Trophoblast cell (in vitro differentiated cells and primary cell): ENCODE data around the gene ZNF148.

Source experiments
- DNase-seq, 2 donors: peaks; one replicate each; pipeline ENCODE4 v3.0.0-alpha.2; 2016
- H2AFZ ChIP-seq: 2 replicates; pipeline ENCODE4 v1.6.1; 2013; ENCODE audit warnings: low read length, moderate library complexity, mild to moderate bottlenecking; ENCODE audit not compliant: insufficient read depth, poor library complexity
- H2AK5ac ChIP-seq: 2 replicates; pipeline ENCODE4 v1.6.1; 2013; ENCODE audit warnings: mild to moderate bottlenecking, low read length
- H2BK120ac ChIP-seq: 2 replicates; pipeline ENCODE4 v1.6.1; 2013; ENCODE audit warnings: low read length, mild to moderate bottlenecking, moderate library complexity; ENCODE audit not compliant: insufficient read depth, poor library complexity
- H2BK12ac ChIP-seq: 2 replicates; pipeline ENCODE4 v1.6.1; 2013; ENCODE audit warnings: mild to moderate bottlenecking, low read length, moderate library complexity
- H2BK5ac ChIP-seq: 2 replicates; pipeline ENCODE4 v1.6.1; 2013; ENCODE audit warnings: low read length, low read depth, moderate library complexity, mild to moderate bottlenecking; ENCODE audit not compliant: poor library complexity
- H3K14ac ChIP-seq: 2 replicates; pipeline ENCODE4 v1.6.1; 2013; ENCODE audit warnings: mild to moderate bottlenecking, low read length
- H3K18ac ChIP-seq: 2 replicates; pipeline ENCODE4 v1.6.1; 2013; ENCODE audit warnings: mild to moderate bottlenecking, low read length
- H3K23ac ChIP-seq: 2 replicates; pipeline ENCODE4 v1.6.1; 2013; ENCODE audit warnings: low read length
- H3K27ac ChIP-seq: 2 replicates; pipeline ENCODE4 v1.5.1; 2013; ENCODE audit warnings: low read depth, mild to moderate bottlenecking, inconsistent platforms, low read length, moderate library complexity
- H3K27me3 ChIP-seq: 2 replicates; pipeline ENCODE4 v1.6.1; 2013; ENCODE audit warnings: inconsistent platforms, mild to moderate bottlenecking, low read length, moderate library complexity; ENCODE audit not compliant: insufficient read depth
- H3K36me3 ChIP-seq, 2 experiments: 1 replicate in 1 of 2; 2 replicates in 1 of 2; pipeline ENCODE4 v1.6.1; 2013; ENCODE audit warnings: low read length in 2 of 2, mild to moderate bottlenecking in 2 of 2, moderate library complexity in 1 of 2; ENCODE audit not compliant: insufficient read depth in 2 of 2, control insufficient read depth in 1 of 2
- H3K4ac ChIP-seq: 2 replicates; pipeline ENCODE4 v1.6.1; 2013; ENCODE audit warnings: low read depth, mild to moderate bottlenecking, low read length, moderate library complexity
- H3K4me1 ChIP-seq, 2 experiments: 1 replicate in 1 of 2; 2 replicates in 1 of 2; pipeline ENCODE4 v1.6.1; 2013; ENCODE audit warnings: low read length in 2 of 2, mild to moderate bottlenecking in 2 of 2, moderate library complexity in 1 of 2; ENCODE audit not compliant: insufficient read depth in 2 of 2, control insufficient read depth in 1 of 2
- H3K4me2 ChIP-seq: 2 replicates; pipeline ENCODE4 v1.6.1; 2013; ENCODE audit warnings: inconsistent platforms, mild to moderate bottlenecking, low read length, moderate library complexity
- H3K4me3 ChIP-seq: 2 replicates; pipeline ENCODE4 v1.5.1; 2013; ENCODE audit warnings: mild to moderate bottlenecking, low read depth, low read length, inconsistent platforms
- H3K79me1 ChIP-seq: one replicate; pipeline ENCODE4 v1.6.1; 2013; ENCODE audit warnings: low read length
- H3K79me2 ChIP-seq: 2 replicates; pipeline ENCODE4 v1.6.1; 2013; ENCODE audit warnings: low read length, mild to moderate bottlenecking; ENCODE audit not compliant: control insufficient read depth, insufficient read depth, poor library complexity
- H3K9ac ChIP-seq: 2 replicates; pipeline ENCODE4 v1.6.1; 2013; ENCODE audit warnings: mild to moderate bottlenecking, low read length
- H3K9me3 ChIP-seq: 2 replicates; pipeline ENCODE4 v1.6.1; 2013; ENCODE audit warnings: low read depth, mild to moderate bottlenecking, control low read depth, inconsistent platforms, low read length; ENCODE audit not compliant: insufficient read depth
- H4K12ac ChIP-seq: 2 replicates; pipeline ENCODE4 v1.6.1; 2013; ENCODE audit warnings: low read depth, mild to moderate bottlenecking, low read length, moderate library complexity
- H4K8ac ChIP-seq: 2 replicates; pipeline ENCODE4 v1.6.1; 2013; ENCODE audit warnings: low read depth, mild to moderate bottlenecking, low read length, moderate library complexity
- H4K91ac ChIP-seq: one replicate; pipeline ENCODE4 v1.6.1; 2013; ENCODE audit warnings: low read depth, mild to moderate bottlenecking, low read length, moderate library complexity
- WGBS: extraction: QIAGEN DNeasy Blood & Tissue Kit; methylation state at CpG from one replicate; pipeline ENCODE4 v1.1.7; 2013; ENCODE audit warnings: missing lambda C conversion rate; ENCODE audit not compliant: insufficient read length, insufficient coverage; ENCODE audit errors: extremely low coverage; 5-methylcytosine and 5-hydroxymethylcytosine counted together

The ZNF148 gene

DNA sequence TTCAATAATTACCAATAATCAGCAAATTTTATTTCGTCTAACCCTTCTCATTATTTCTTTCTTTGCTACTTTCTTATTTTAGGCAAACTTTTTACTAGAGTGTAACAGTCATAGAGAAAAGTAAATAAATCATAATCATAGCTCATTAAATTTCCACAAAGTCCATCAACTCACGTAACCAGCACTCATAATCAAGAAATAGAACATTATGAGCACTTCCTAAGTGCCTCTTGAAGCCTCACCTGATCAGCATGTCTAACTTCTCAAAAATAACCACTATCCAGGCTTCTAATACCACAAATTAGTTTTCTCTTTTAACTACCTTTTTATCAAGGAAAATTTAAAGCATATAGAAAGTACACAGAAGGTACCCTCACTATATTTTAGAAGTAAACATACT lies 124.2 kb downstream of the ZNF148 start:
- no peak overlapping the region for H4K8ac ChIP-seq
- WGBS = 100% methylated on average over 1 of the region's 2 CpGs
- no peak overlapping the region for H3K18ac ChIP-seq

DNA sequence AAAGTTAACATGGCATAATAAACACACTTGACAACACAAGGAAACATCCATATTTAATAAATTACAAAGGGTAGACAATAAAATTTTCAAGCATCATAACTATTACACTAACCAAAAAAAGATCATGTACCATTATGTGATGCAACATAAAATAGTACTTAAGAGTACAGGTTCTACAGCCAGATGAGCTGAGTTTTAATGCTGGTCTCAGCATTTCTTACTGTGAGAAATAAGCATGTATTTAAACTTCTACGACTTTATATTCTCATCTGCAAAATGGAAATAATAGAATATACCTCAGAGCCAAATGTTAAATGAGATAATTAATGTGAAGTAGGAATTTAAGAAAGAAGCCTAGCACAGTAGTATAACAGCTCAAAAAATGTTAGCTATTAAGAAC lies 128.9 kb downstream of the ZNF148 start:
- Histone ChIP-seq H3K9ac (no peak overlapping the region), H3K18ac (no peak overlapping the region), H3K23ac (no peak overlapping the region), H2AK5ac (no peak overlapping the region), H3K14ac (no peak overlapping the region), H4K12ac (no peak overlapping the region), H3K36me3 (no peaks in the 10 kb centered on the region), H3K79me1 (no peaks in the 10 kb centered on the region), H2BK12ac (no peak overlapping the region), H4K91ac (no peak overlapping the region), H4K8ac (no peak overlapping the region), H3K27ac (no peak overlapping the region), H2BK5ac (no peak overlapping the region), H3K4me2 (no peak overlapping the region), H2BK120ac (no peak overlapping the region), H3K4me3 (no peak overlapping the region), H3K79me2 (no peaks in the 10 kb centered on the region), H3K4ac (no peak overlapping the region), H3K9me3 (no peaks in the 10 kb centered on the region), H3K27me3 (no peaks in the 10 kb centered on the region), H2AFZ (no peak overlapping the region), H3K4me1 (no peaks in the 10 kb centered on the region)
- no CpG with 5 or more reads among the region's 1 CpG for WGBS
- DNase-seq = no peak

More for the DNA sequence above, 124.2 kb downstream of the ZNF148 start:
- H3K9me3 ChIP-seq = no peaks in the 10 kb centered on the region
- no peaks in the 10 kb centered on the region for H3K79me2 ChIP-seq
- H3K9ac ChIP-seq = no peak overlapping the region
- H3K4me2 ChIP-seq = no peak overlapping the region
- H2BK5ac ChIP-seq = no peak overlapping the region
- H2AFZ ChIP-seq = no peak overlapping the region
- no peak overlapping the region for H3K4me3 ChIP-seq
- no peaks in the 10 kb centered on the region for H3K36me3 ChIP-seq
- no peak overlapping the region for H2BK12ac ChIP-seq
- DNase-seq = no peak
- H2AK5ac ChIP-seq = no peak overlapping the region
- no peak overlapping the region for H4K91ac ChIP-seq
- H3K27ac ChIP-seq = no peak overlapping the region
- no peaks in the 10 kb centered on the region for H3K79me1 ChIP-seq
- H3K4ac ChIP-seq = no peak overlapping the region
- H3K14ac ChIP-seq = no peak overlapping the region
- H2BK120ac ChIP-seq = no peak overlapping the region
- no peak overlapping the region for H3K23ac ChIP-seq
- H4K12ac ChIP-seq = no peak overlapping the region
- H3K27me3 ChIP-seq = no peaks in the 10 kb centered on the region
- no peaks in the 10 kb centered on the region for H3K4me1 ChIP-seq

DNA sequence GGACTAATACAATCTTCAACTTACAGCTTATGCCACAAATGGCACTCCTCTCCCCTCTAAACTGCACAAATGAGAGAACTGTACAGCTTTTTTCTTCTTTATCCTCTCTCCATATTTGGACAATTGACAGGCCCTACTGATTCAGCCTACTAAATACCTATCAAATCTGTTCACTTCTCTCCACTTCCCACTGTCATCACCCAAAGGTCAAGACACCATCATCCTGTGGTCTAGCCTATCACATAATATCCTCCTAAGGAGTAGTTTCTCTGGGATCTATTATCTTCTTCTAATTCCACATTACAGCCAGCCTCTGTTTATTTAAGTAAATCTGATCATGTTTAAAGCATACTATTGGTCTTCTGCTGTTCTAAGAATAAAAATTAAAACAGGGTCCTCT lies 129.6 kb downstream of the ZNF148 start:
- no peak overlapping the region for H3K4ac ChIP-seq
- no peak overlapping the region for H3K14ac ChIP-seq
- H3K79me1 ChIP-seq = no peaks in the 10 kb centered on the region
- H4K12ac ChIP-seq = no peak overlapping the region
- no peak overlapping the region for H2BK12ac ChIP-seq
- H3K4me2 ChIP-seq = no peak overlapping the region
- H4K91ac ChIP-seq = no peak overlapping the region
- H3K27me3 ChIP-seq = no peaks in the 10 kb centered on the region
- H3K27ac ChIP-seq = no peak overlapping the region
- DNase-seq = no peak
- no peak overlapping the region for H3K9ac ChIP-seq
- H2AK5ac ChIP-seq = no peak overlapping the region
- no peaks in the 10 kb centered on the region for H3K4me1 ChIP-seq
- H3K9me3 ChIP-seq = no peaks in the 10 kb centered on the region
- no peak overlapping the region for H2BK5ac ChIP-seq
- no peak overlapping the region for H2AFZ ChIP-seq
- no peak overlapping the region for H2BK120ac ChIP-seq
- no peak overlapping the region for H4K8ac ChIP-seq
- H3K18ac ChIP-seq = no peak overlapping the region
- no peaks in the 10 kb centered on the region for H3K36me3 ChIP-seq
- H3K4me3 ChIP-seq = no peak overlapping the region
- H3K23ac ChIP-seq = no peak overlapping the region
- H3K79me2 ChIP-seq = no peaks in the 10 kb centered on the region

GRCh38 chr3:125240496-125240895 lies 134.6 kb downstream of the ZNF148 start:
- WGBS = no CpG with 5 or more reads among the region's 4 CpGs
- Histone ChIP-seq H3K4me1 (no peaks in the 10 kb centered on the region), H3K4me3 (no peak overlapping the region), H3K18ac (no peak overlapping the region), H4K12ac (no peak overlapping the region), H3K36me3 (no peaks in the 10 kb centered on the region), H3K9me3 (no peaks in the 10 kb centered on the region), H2AK5ac (no peak overlapping the region), H3K4ac (no peak overlapping the region), H3K14ac (no peak overlapping the region), H4K8ac (no peak overlapping the region), H2BK5ac (no peak overlapping the region), H3K9ac (no peak overlapping the region), H3K79me2 (no peaks in the 10 kb centered on the region), H4K91ac (no peak overlapping the region), H2BK12ac (no peak overlapping the region), H3K27me3 (no peaks in the 10 kb centered on the region), H3K4me2 (no peak overlapping the region), H2AFZ (no peak overlapping the region), H3K23ac (no peak overlapping the region), H2BK120ac (no peak overlapping the region), H3K79me1 (no peaks in the 10 kb centered on the region), H3K27ac (no peak overlapping the region)
- peak in 1 of 2 donors; percentile 24 for DNase-seq
